Glomerular endothelial cell (primary cell): ENCODE results near the gene GRM6. TPM values are rescaled to one million over a fixed set of nuclear protein-coding genes. Genes with fewer than 3 reads are reported as not detected.

Experiments used
- DNase-seq: peaks from one replicate; pipeline ENCODE4 v3.0.0-alpha.2; 2011; ENCODE audit warnings: low read depth, low spot score; ENCODE audit errors: extremely low read depth
- total RNA-seq: library from RNA; depleted of rRNA; stranded (reverse); fragments of >200 nt; gene quantifications from 2 replicates; pipeline ENCODE4 v1.2.3, GENCODE V29; 2015

Gene GRM6
- total RNA-seq = not detected in 2 replicates

- DNase-seq = no peak
Measured at GRCh38 chr5:178994580-178995340, at the start of gene GRM6. Gene GRM6, minus strand, starts transcription at chr5:178995320. Its CDS starts 376 bp downstream, at chr5:178994944.

- DNase-seq = no peak
Measured at GRCh38 chr5:179044765-179045164, 49.6 kb upstream of the GRM6 start.

GRCh38 chr5:179033004-179033580 lies 38.0 kb upstream of the GRM6 start:
- no peak for DNase-seq

GRCh38 chr5:179023528-179024189 lies 28.5 kb upstream of the GRM6 start, which contains the start of gene ZNF879:
Gene ZNF879, plus strand, starts transcription at chr5:179023804. Its CDS starts 1,201 bp downstream, at chr5:179025005.
- DNase-seq = peak; percentile 77

- DNase-seq = no peak
Measured at GRCh38 chr5:179008667-179009066, 13.5 kb upstream of the GRM6 start.

- DNase-seq = no peak
Measured at GRCh38 chr5:179006564-179006963, 11.4 kb upstream of the GRM6 start.

GRCh38 chr5:178998441-178998840 lies 3.3 kb upstream of the GRM6 start:
- no peak for DNase-seq

- no peak for DNase-seq
Measured at GRCh38 chr5:178997191-178997590, 2.1 kb upstream of the GRM6 start.

- no peak for DNase-seq
Measured at GRCh38 chr5:178996156-178996555, 1.0 kb upstream of the GRM6 start.

- DNase-seq = no peak
Measured at GRCh38 chr5:178995341-178995690, 196 bp upstream of the GRM6 start.

- DNase-seq = no peak
Measured at GRCh38 chr5:178993955-178994579, 1.1 kb downstream of the GRM6 start.

GRCh38 chr5:178993236-178993765 lies 1.8 kb downstream of the GRM6 start:
- no peak for DNase-seq

- no peak for DNase-seq
Measured at GRCh38 chr5:178992291-178992895, 2.7 kb downstream of the GRM6 start.

GRCh38 chr5:178991190-178992145 lies 3.7 kb downstream of the GRM6 start:
- no peak for DNase-seq

GRCh38 chr5:178990491-178990890 lies 4.6 kb downstream of the GRM6 start:
- DNase-seq = no peak

- DNase-seq = no peak
Measured at GRCh38 chr5:178989311-178989710, 5.8 kb downstream of the GRM6 start.

- no peak for DNase-seq
Measured at GRCh38 chr5:178988436-178989220, 6.5 kb downstream of the GRM6 start.

GRCh38 chr5:178986326-178986960 lies 8.7 kb downstream of the GRM6 start:
- no peak for DNase-seq
